IMR-90 (cell line): ENCODE results near the gene PTN. TPM values are rescaled to one million over a fixed set of nuclear protein-coding genes. Genes with fewer than 3 reads are reported as not detected.
A peak's percentile ranks its signal among the peaks of the same experiment; 100 is the strongest.

Experiments
- ATAC-seq: fragments of 200-7000 bp; cut with Tn5 transposase; 2 replicates; pipeline ENCODE4 v1.9.1; 2020; ENCODE audit warnings: low read depth, mild to moderate bottlenecking, moderate library complexity
- BruUV-seq: library from RNA; stranded (reverse); fragments of 400-500 nt; replicated peaks from 2 replicates; lab custom pipeline; 2021; lab: Mats Ljungman, UMichigan
- CTCF ChIA-PET: fragments of 300-600 bp; formaldehyde crosslinking; extraction: SDS; loops from one replicate; lab custom pipeline; 2021; ENCODE audit warnings: antibody characterized with exemption; lab: Yijun Ruan, JAX
- POLR2A ChIA-PET: fragments of 300-600 bp; sonication (Branson Sonifier 250); formaldehyde crosslinking; loops from one replicate; lab custom pipeline; 2022; ENCODE audit warnings: antibody characterized with exemption; ENCODE audit not compliant: unreplicated experiment; lab: Charles Lee
- DNase-seq: peaks from one replicate; pipeline ENCODE4 v3.0.0; 2013
- H2AFZ ChIP-seq: replicated peaks from 2 replicates; pipeline ENCODE3; 2013; ENCODE audit warnings: low read length, mild to moderate bottlenecking; ENCODE audit not compliant: poor library complexity
- H2AK5ac ChIP-seq: 2 replicates; pipeline ENCODE4 v1.6.1; 2013; ENCODE audit warnings: low read depth, low read length, inconsistent platforms
- H2AK9ac ChIP-seq: replicated peaks from 2 replicates; pipeline ENCODE3; 2013; ENCODE audit warnings: mild to moderate bottlenecking, low read depth, low read length, moderate library complexity; ENCODE audit not compliant: poor library complexity
- H2BK120ac ChIP-seq: 2 replicates; pipeline ENCODE4 v1.6.1; 2013; ENCODE audit warnings: low read depth, low read length, inconsistent platforms
- H2BK15ac ChIP-seq: 3 replicates; pipeline ENCODE4 v1.6.1; 2013; ENCODE audit warnings: low read depth, low read length, inconsistent platforms
- H2BK20ac ChIP-seq: 2 replicates; pipeline ENCODE4 v1.6.1; 2013; ENCODE audit warnings: low read depth, mild to moderate bottlenecking, inconsistent platforms, low read length, moderate library complexity
- H2BK5ac ChIP-seq: 2 replicates; pipeline ENCODE4 v1.6.1; 2013; ENCODE audit warnings: mild to moderate bottlenecking, low read depth, low read length, inconsistent platforms; ENCODE audit not compliant: poor library complexity, severe bottlenecking
- H3K14ac ChIP-seq: replicated peaks from 2 replicates; pipeline ENCODE4 v1.6.1; 2013; ENCODE audit warnings: low read depth, low read length, inconsistent platforms
- H3K18ac ChIP-seq: 2 replicates; pipeline ENCODE4 v1.6.1; 2013; ENCODE audit warnings: low read depth, low read length, control low read depth
- H3K23ac ChIP-seq: 2 replicates; pipeline ENCODE4 v1.6.1; 2013; ENCODE audit warnings: low read depth, low read length, inconsistent platforms
- H3K27ac ChIP-seq: 2 replicates; pipeline ENCODE4 v1.5.1; 2013; ENCODE audit warnings: mild to moderate bottlenecking, control low read depth, low read length; ENCODE audit not compliant: insufficient read depth
- H3K27me3 ChIP-seq: 2 replicates; pipeline ENCODE4 v1.6.1; 2013; ENCODE audit warnings: low read length; ENCODE audit not compliant: control insufficient read depth, insufficient read depth
- H3K36me3 ChIP-seq: 2 replicates; pipeline ENCODE4 v1.6.1; 2013; ENCODE audit warnings: low read length, mixed read lengths; ENCODE audit not compliant: control insufficient read depth, insufficient read depth
- H3K4ac ChIP-seq: 2 replicates; pipeline ENCODE4 v1.6.1; 2013; ENCODE audit warnings: low read depth, low read length, inconsistent platforms
- H3K4me1 ChIP-seq: 2 replicates; pipeline ENCODE4 v1.6.1; 2013; ENCODE audit warnings: low read length, mixed read lengths; ENCODE audit not compliant: control insufficient read depth, insufficient read depth
- H3K4me2 ChIP-seq: 2 replicates; pipeline ENCODE4 v1.6.1; 2013; ENCODE audit warnings: low read depth, mild to moderate bottlenecking, control low read depth, low read length, moderate library complexity
- H3K4me3 ChIP-seq: 2 replicates; pipeline ENCODE4 v1.5.1; 2013; ENCODE audit warnings: low read depth, mild to moderate bottlenecking, control low read depth, low read length, moderate library complexity; ENCODE audit not compliant: insufficient read depth
- H3K56ac ChIP-seq: 2 replicates; pipeline ENCODE4 v1.6.1; 2013; ENCODE audit warnings: low read length, inconsistent platforms; ENCODE audit not compliant: insufficient read depth; ENCODE audit errors: extremely low read depth
- H3K79me1 ChIP-seq, 2 experiments: 2 replicates each; pipeline ENCODE4 v1.6.1; 2013; ENCODE audit warnings: low read length in 2 of 2, inconsistent platforms in 1 of 2, low read depth in 1 of 2
- H3K9ac ChIP-seq: 2 replicates; pipeline ENCODE4 v1.6.1; 2013; ENCODE audit warnings: low read depth, low read length, control low read depth
- H3K9me1 ChIP-seq: 2 replicates; pipeline ENCODE4 v1.6.1; 2013; ENCODE audit warnings: low read length, inconsistent platforms; ENCODE audit not compliant: insufficient read depth
- H3K9me3 ChIP-seq: 2 replicates; pipeline ENCODE4 v1.6.1; 2013; ENCODE audit warnings: low read length; ENCODE audit not compliant: control insufficient read depth, insufficient read depth
- H4K20me1 ChIP-seq: 2 replicates; pipeline ENCODE4 v1.6.1; 2013; ENCODE audit warnings: low read length, inconsistent platforms; ENCODE audit not compliant: insufficient read depth
- H4K5ac ChIP-seq: 2 replicates; pipeline ENCODE4 v1.6.1; 2013; ENCODE audit warnings: mild to moderate bottlenecking, low read depth, low read length, control low read depth
- H4K8ac ChIP-seq, 2 experiments: 2 replicates each; pipeline ENCODE4 v1.6.1; 2013; ENCODE audit warnings: low read depth in 2 of 2, low read length in 2 of 2, control low read depth in 1 of 2, inconsistent platforms in 1 of 2
- H4K91ac ChIP-seq: 2 replicates; pipeline ENCODE4 v1.6.1; 2013; ENCODE audit warnings: low read depth, low read length, inconsistent platforms; ENCODE audit not compliant: insufficient read depth
- CHD1 ChIP-seq: IDR thresholded peaks from 2 replicates; pipeline ENCODE4 v1.6.1; 2012; ENCODE audit warnings: low read depth, low read length, improper control_type of control experiment
- ELK1 ChIP-seq: fragments of 150-350 bp; IDR thresholded peaks from 2 replicates; pipeline ENCODE4 v1.6.1; 2016; ENCODE audit warnings: low read depth, mild to moderate bottlenecking, low read length, moderate library complexity, borderline replicate concordance
- FOS ChIP-seq: fragments of 150-350 bp; IDR thresholded peaks from 2 replicates; pipeline ENCODE4 v1.6.1; 2016; ENCODE audit warnings: low read depth, low read length
- MAFK ChIP-seq: IDR thresholded peaks from 2 replicates; pipeline ENCODE4 v1.6.1; 2012; ENCODE audit warnings: low read depth, low read length, improper control_type of control experiment
- MAZ ChIP-seq: IDR thresholded peaks from 2 replicates; pipeline ENCODE4 v1.6.1; 2012; ENCODE audit warnings: low read depth, mild to moderate bottlenecking, low read length, improper control_type of control experiment, moderate library complexity, borderline replicate concordance
- MXI1 ChIP-seq: IDR thresholded peaks from 2 replicates; pipeline ENCODE4 v1.6.1; 2012; ENCODE audit warnings: low read depth, mild to moderate bottlenecking, low read length, moderate library complexity, borderline replicate concordance
- RCOR1 ChIP-seq: IDR thresholded peaks from 2 replicates; pipeline ENCODE4 v1.6.1; 2012; ENCODE audit warnings: mild to moderate bottlenecking, low read length, improper control_type of control experiment; ENCODE audit not compliant: insufficient replicate concordance
- RFX5 ChIP-seq: IDR thresholded peaks from 2 replicates; pipeline ENCODE4 v1.8.0; 2012; ENCODE audit warnings: low read depth, mild to moderate bottlenecking, low read length, moderate library complexity
- SMC3 ChIP-seq: fragments of 150-350 bp; IDR thresholded peaks from 2 replicates; pipeline ENCODE4 v1.6.1; 2016; ENCODE audit warnings: low read depth, mild to moderate bottlenecking, antibody characterized with exemption, low read length, moderate library complexity
- USF2 ChIP-seq: fragments of 150-350 bp; IDR thresholded peaks from 2 replicates; pipeline ENCODE4 v1.6.1; 2017; ENCODE audit warnings: mild to moderate bottlenecking, antibody characterized with exemption, low read length, low read depth
- WGBS, 2 experiments: methylation state at CpG; one replicate each; pipeline versions ENCODE4 v1.1.5 to v1.1.7; 2013; ENCODE audit warnings: missing lambda C conversion rate in 2 of 2; ENCODE audit not compliant: insufficient read length in 1 of 2; ENCODE audit errors: extremely low coverage in 2 of 2; 5-methylcytosine and 5-hydroxymethylcytosine counted together
- dilution Hi-C: fragments of 300-500 bp; cut with HindIII; formaldehyde crosslinking; loops from one replicate; pipeline ENCODE4 v1.14.3; 2018; ENCODE audit warnings: low sequenced_read_pairs; ENCODE audit not compliant: unreplicated experiment
- in situ Hi-C: fragments of 300-500 bp; cut with MboI; formaldehyde crosslinking; loops from 3 replicates; pipeline ENCODE4 v1.14.3; 2019; ENCODE audit warnings: low sequenced_read_pairs, inconsistent platforms, mixed read lengths
- intact Hi-C: fragments of 100-400 bp; cut with micrococcal nuclease; formaldehyde crosslinking; loops from 2 replicates; pipeline ENCODE4 v1.10.0; 2022
- polyA plus RNA-seq, 3 experiments: library from polyadenylated mRNA; depleted of rRNA; stranded (reverse); fragments of >200 nt; gene quantifications; 2 replicates each; pipeline ENCODE4 v1.2.3, GENCODE V29; 2012; ENCODE audit warnings: low replicate concordance in 1 of 3
- total RNA-seq: library from RNA; depleted of rRNA; stranded (reverse); fragments of >200 nt; gene quantifications from 2 replicates; pipeline ENCODE4 v1.2.3, GENCODE V29; 2012
- TF ChIP-seq, protein P1 (sequence below): conservative IDR thresholded peaks from 2 replicates; pipeline ENCODE4 v1.5.1; 2012; ENCODE audit warnings: mild to moderate bottlenecking, low read depth, low read length, improper control_type of control experiment

The PTN gene
- total and polyA plus RNA-seq, 2 of the 4 experiments (the other 2 are of a cell fraction): 61.7 to 186 TPM

DNA sequence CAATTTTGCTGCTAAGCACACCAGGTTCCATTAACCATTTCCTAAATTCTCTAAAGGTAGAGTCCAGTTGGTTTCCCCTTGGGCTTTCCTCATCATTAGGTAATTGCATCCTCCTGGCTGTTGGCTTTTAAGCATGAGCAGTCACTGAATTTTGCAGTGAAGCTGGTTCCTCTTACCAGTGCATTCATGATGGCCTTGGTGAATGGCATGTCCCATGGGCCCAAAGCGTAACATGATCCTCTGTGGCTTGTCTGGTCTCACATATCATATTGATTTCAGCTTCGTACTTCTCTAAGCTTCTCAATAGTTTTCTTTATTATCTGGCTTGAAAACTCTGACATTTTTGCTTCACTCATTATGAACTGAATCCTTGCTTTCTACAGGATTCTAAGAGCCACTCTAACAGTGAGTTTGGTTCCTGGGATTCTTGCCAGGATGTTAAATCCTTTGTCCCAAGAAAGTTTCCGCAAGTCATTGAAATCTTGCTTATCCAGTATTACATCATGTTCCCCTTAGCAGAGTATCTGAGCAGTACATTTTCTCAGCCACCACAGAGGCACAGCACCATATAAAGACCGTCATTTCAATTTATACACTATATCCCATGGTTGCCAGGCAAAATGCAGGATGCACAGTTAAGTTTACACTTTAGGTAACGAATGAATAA lies 134.2 kb downstream of the PTN start:
- no peak overlapping the region for H3K9ac ChIP-seq
- H2AK5ac ChIP-seq: no peak overlapping the region
- no peaks in the 10 kb centered on the region for H4K20me1 ChIP-seq
- no peak for TF ChIP-seq MAZ
- no peak for TF ChIP-seq USF2
- TF ChIP-seq MXI1: no peak
- no peak for TF ChIP-seq CHD1
- TF ChIP-seq FOS: no peak
- no peak for TF ChIP-seq ELK1
- TF ChIP-seq RFX5: no peak
- TF ChIP-seq, protein P1, sequence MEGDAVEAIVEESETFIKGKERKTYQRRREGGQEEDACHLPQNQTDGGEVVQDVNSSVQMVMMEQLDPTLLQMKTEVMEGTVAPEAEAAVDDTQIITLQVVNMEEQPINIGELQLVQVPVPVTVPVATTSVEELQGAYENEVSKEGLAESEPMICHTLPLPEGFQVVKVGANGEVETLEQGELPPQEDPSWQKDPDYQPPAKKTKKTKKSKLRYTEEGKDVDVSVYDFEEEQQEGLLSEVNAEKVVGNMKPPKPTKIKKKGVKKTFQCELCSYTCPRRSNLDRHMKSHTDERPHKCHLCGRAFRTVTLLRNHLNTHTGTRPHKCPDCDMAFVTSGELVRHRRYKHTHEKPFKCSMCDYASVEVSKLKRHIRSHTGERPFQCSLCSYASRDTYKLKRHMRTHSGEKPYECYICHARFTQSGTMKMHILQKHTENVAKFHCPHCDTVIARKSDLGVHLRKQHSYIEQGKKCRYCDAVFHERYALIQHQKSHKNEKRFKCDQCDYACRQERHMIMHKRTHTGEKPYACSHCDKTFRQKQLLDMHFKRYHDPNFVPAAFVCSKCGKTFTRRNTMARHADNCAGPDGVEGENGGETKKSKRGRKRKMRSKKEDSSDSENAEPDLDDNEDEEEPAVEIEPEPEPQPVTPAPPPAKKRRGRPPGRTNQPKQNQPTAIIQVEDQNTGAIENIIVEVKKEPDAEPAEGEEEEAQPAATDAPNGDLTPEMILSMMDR: no peak
- no peak for TF ChIP-seq MAFK
- no peak for TF ChIP-seq RCOR1
- TF ChIP-seq SMC3: no peak
- H3K4me1 ChIP-seq: no peaks in the 10 kb centered on the region
- H3K27me3 ChIP-seq: no peaks in the 10 kb centered on the region
- no peak overlapping the region for H3K4ac ChIP-seq
- H4K8ac ChIP-seq: no peak overlapping the region
- no peak overlapping the region for H3K4me3 ChIP-seq
- intact Hi-C loops (no loop called here), in situ Hi-C loops (no loop called here), dilution Hi-C loops (no loop called here)
- BruUV-seq: no TSS peak
- no peak overlapping the region for H3K56ac ChIP-seq
- H3K27ac ChIP-seq: no peak overlapping the region
- H2BK120ac ChIP-seq: no peak overlapping the region
- no peak overlapping the region for H4K5ac ChIP-seq
- CTCF ChIA-PET: no interaction called here
- H2BK20ac ChIP-seq: no peak overlapping the region
- H3K36me3 ChIP-seq: no peaks in the 10 kb centered on the region
- POLR2A ChIA-PET: no interaction called here
- no peak overlapping the region for H2AFZ ChIP-seq
- no peak overlapping the region for H3K14ac ChIP-seq
- peak; percentile 25 for DNase-seq
- 60% methylated on average over 1 of the region's 5 CpGs; no CpG with 5 or more reads in 1 of the 2 experiments for WGBS, 2 experiments
- no peak overlapping the region for H2BK5ac ChIP-seq
- no peaks in the 10 kb centered on the region for H3K9me1 ChIP-seq
- no peak overlapping the region for H2AK9ac ChIP-seq
- no peaks in the 10 kb centered on the region for H3K79me1 ChIP-seq
- H3K4me2 ChIP-seq: no peak overlapping the region
- H3K9me3 ChIP-seq: peaks cover 2% of the 10 kb centered on the region; the same call in 1 of the 2 replicates
- no peak for ATAC-seq
- no peak overlapping the region for H2BK15ac ChIP-seq
- H4K91ac ChIP-seq: no peak overlapping the region
- H3K18ac ChIP-seq: no peak overlapping the region
- no peak overlapping the region for H3K23ac ChIP-seq
